K562 (cell line): ENCODE data around the gene JADE3. TPM values are rescaled to one million over a fixed set of nuclear protein-coding genes. Genes with fewer than 3 reads are reported as not detected.

Experiments used
- BMI1 ChIP-seq: fragments of 150-350 bp; IDR thresholded peaks from 2 replicates; pipeline ENCODE4 v1.6.1; 2014; ENCODE audit warnings: low read length
- C11orf30 ChIP-seq: fragments of 450-650 bp; IDR thresholded peaks from 2 replicates; pipeline ENCODE4 v1.6.1; 2016; ENCODE audit warnings: low read depth, mild to moderate bottlenecking
- ELK1 ChIP-seq: sonication (generic); formaldehyde crosslinking; IDR thresholded peaks from 2 replicates; pipeline ENCODE4 v1.8.1; 2022; ENCODE audit warnings: missing genetic modification reagents
- FOXO4 ChIP-seq: fragments of 450-650 bp; formaldehyde crosslinking; IDR thresholded peaks from 2 replicates; pipeline ENCODE4 v1.4.0; 2020; ENCODE audit warnings: mild to moderate bottlenecking, moderate library complexity
- GMEB1 ChIP-seq: fragments of 250-450 bp; sonication (Bioruptor Pico); IDR thresholded peaks from 2 replicates; pipeline ENCODE4 v1.4.0; 2020; ENCODE audit warnings: mild to moderate bottlenecking
- GTF3C2 ChIP-seq: IDR thresholded peaks from 3 replicates; pipeline ENCODE4 v1.6.1; 2011; ENCODE audit warnings: borderline replicate concordance, mild to moderate bottlenecking, moderate library complexity; ENCODE audit not compliant: insufficient read length; ENCODE audit errors: extremely low read depth
- L3MBTL2 ChIP-seq: fragments of 450-650 bp; IDR thresholded peaks from 2 replicates; pipeline ENCODE4 v1.6.1; 2016; ENCODE audit warnings: mild to moderate bottlenecking, moderate library complexity
- MAFF ChIP-seq: IDR thresholded peaks from 2 replicates; pipeline ENCODE4 v1.6.1; 2012; ENCODE audit warnings: low read length, improper control_type of control experiment
- MLLT1 ChIP-seq, 2 experiments: fragments of 450-650 bp; IDR thresholded peaks; 2 replicates each; pipeline ENCODE4 v1.6.1; 2016
- MYC ChIP-seq, 2 experiments: fragments of 250-450 bp in 1 of 2; sonication (Bioruptor Pico) in 1 of 2; IDR thresholded peaks; 2 replicates each; pipeline versions ENCODE4 v1.5.1 to v1.6.1; 2012 to 2021; ENCODE audit warnings: low read depth in 2 of 2, borderline replicate concordance in 1 of 2, improper control_type of control experiment in 1 of 2, low read length in 1 of 2, mild to moderate bottlenecking in 1 of 2, moderate library complexity in 1 of 2
- NFATC3 ChIP-seq: fragments of 450-650 bp; IDR thresholded peaks from 2 replicates; pipeline ENCODE4 v1.6.1; 2017; ENCODE audit warnings: mild to moderate bottlenecking
- NR2C1 ChIP-seq, 2 experiments: fragments of 450-650 bp; IDR thresholded peaks; 2 replicates each; pipeline ENCODE4 v1.6.1; 2017; ENCODE audit warnings: mild to moderate bottlenecking in 2 of 2, antibody characterized with exemption in 1 of 2, inconsistent platforms in 1 of 2, missing compliant biosample characterization in 1 of 2, missing genetic modification characterization in 1 of 2
- RBM15 ChIP-seq: fragments of 200-400 bp; formaldehyde crosslinking; IDR thresholded peaks from 2 replicates; pipeline ENCODE4 v1.6.1; 2018; ENCODE audit warnings: mild to moderate bottlenecking, low read length, moderate library complexity; ENCODE audit not compliant: insufficient read depth
- SMC3 ChIP-seq: conservative IDR thresholded peaks from 2 replicates; pipeline ENCODE4 v1.6.1; 2011; ENCODE audit warnings: low read depth, low read length, improper control_type of control experiment; ENCODE audit not compliant: insufficient read depth
- ZNF174 ChIP-seq: fragments of 250-450 bp; sonication (Bioruptor Pico); IDR thresholded peaks from 2 replicates; pipeline ENCODE4 v1.4.0; 2020; ENCODE audit warnings: mild to moderate bottlenecking
- ZNF507 ChIP-seq: conservative IDR thresholded peaks from 2 replicates; pipeline ENCODE4 v1.6.1; 2017; ENCODE audit warnings: missing genetic modification characterization, missing compliant biosample characterization
- ZZZ3 ChIP-seq: fragments of 450-650 bp; IDR thresholded peaks from 2 replicates; pipeline ENCODE4 v1.6.1; 2016; ENCODE audit warnings: antibody characterized with exemption, mild to moderate bottlenecking, moderate library complexity
- polyA plus RNA-seq, 8 experiments: library from polyadenylated mRNA; depleted of rRNA in 4 of 8; stranded (reverse) in 5 of 8; unstranded in 3 of 8; fragments of >200 nt; fragmentation: Nextera tagmentation in 2 of 8; fragmentation: Illumina TruSeq in 1 of 8; extraction: Ambion mirVana in 2 of 8; extraction: Trizol in 1 of 8; gene quantifications; 2 replicates each; pipeline versions ENCODE4 v1.2.1 to v1.2.3, GENCODE V29; 2011 to 2014; ENCODE audit warnings: inconsistent platforms in 1 of 8, missing spikeins in 1 of 8
- total RNA-seq, 7 experiments: library from RNA; depleted of rRNA in 6 of 7; stranded (reverse); fragments of >200 nt in 6 of 7; fragmentation: Illumina TruSeq in 2 of 7; extraction: Trizol in 2 of 7; gene quantifications; 2 replicates each; pipeline versions ENCODE4 v1.2.1 to v1.2.3, GENCODE V29; 2011 to 2021; ENCODE audit warnings: low replicate concordance in 1 of 7

Gene JADE3
- total and polyA plus RNA-seq, 9 of the 15 experiments (the other 6 are each of a cell fraction or from before 2014, with no cell fraction given): 2.6 to 10.0 (median 7.0) TPM

- TF ChIP-seq L3MBTL2 (no peak), MLLT1 (IDR thresholded peaks at IDR 0.05) (no peak), FOXO4 (no peak), BMI1 (no peak), C11orf30 (no peak), RBM15 (no peak), ZNF174 (CRISPR knock-in tag) (no peak), ELK1 (CRISPR knock-in tag) (no peak), MYC (IDR thresholded peaks at IDR 0.05; ENCODE audit: low read depth, low read length) (0 out of 2 replicates have a peak, but pooled peaks have one; percentile 19), MYC (CRISPR knock-in tag; IDR thresholded peaks at IDR 0.05; ENCODE audit: borderline replicate concordance, low read depth) (no peak), MAFF (no peak), ZZZ3 (no peak), SMC3 (peak; percentile 45; the same call in 1 of the 2 replicates), GMEB1 (CRISPR knock-in tag) (no peak), ZNF507 (tag) (no peak), NFATC3 (no peak), NR2C1 (IDR thresholded peaks at IDR 0.05) (no peak), NR2C1 (tag; IDR thresholded peaks at IDR 0.05) (no peak), GTF3C2 (no peak)
Measured at GRCh38 chrX:46978341-46979291, 66.4 kb downstream of the JADE3 start (continued).
